GM23338 (cell line): ENCODE measurements around the gene GRIK4. TPM values are rescaled to one million over a fixed set of nuclear protein-coding genes. Genes with fewer than 3 reads are reported as not detected.

Source experiments
- ATAC-seq: fragments of 200-7000 bp; cut with Tn5 transposase; 3 replicates; pipeline ENCODE4 v1.9.1; 2020
- DNase-seq: peaks from one replicate; pipeline ENCODE4 v3.0.0-alpha.2; 2015; ENCODE audit warnings: low spot score
- H2AFZ ChIP-seq: fragments of 200-600 bp; sonication (generic); 2 replicates; pipeline ENCODE4 v1.8.0; 2016; ENCODE audit warnings: antibody characterized with exemption, mild to moderate bottlenecking, moderate library complexity
- H3F3A ChIP-seq: fragments of 200-600 bp; sonication (generic); replicated peaks from 2 replicates; pipeline ENCODE4 v1.8.0; 2017; ENCODE audit warnings: antibody characterized with exemption, mixed run types, low read depth
- H3K27ac ChIP-seq: fragments of 200-600 bp; sonication (generic); 2 replicates; pipeline ENCODE4 v1.6.1; 2016; ENCODE audit warnings: low read depth
- H3K27me3 ChIP-seq: fragments of 200-600 bp; sonication (generic); 2 replicates; pipeline ENCODE4 v1.8.0; 2016; ENCODE audit warnings: mild to moderate bottlenecking, mixed run types, moderate library complexity; ENCODE audit not compliant: insufficient read depth
- H3K36me3 ChIP-seq: fragments of 200-600 bp; sonication (generic); 2 replicates; pipeline ENCODE4 v1.8.0; 2016; ENCODE audit warnings: mild to moderate bottlenecking; ENCODE audit not compliant: insufficient read depth
- H3K4me1 ChIP-seq: fragments of 200-600 bp; sonication (generic); 2 replicates; pipeline ENCODE4 v1.8.0; 2016; ENCODE audit warnings: mild to moderate bottlenecking, moderate library complexity; ENCODE audit not compliant: insufficient read depth
- H3K4me2 ChIP-seq: fragments of 200-600 bp; sonication (generic); 2 replicates; pipeline ENCODE4 v1.7.1; 2017; ENCODE audit warnings: mixed run types
- H3K4me3 ChIP-seq: fragments of 200-600 bp; sonication (generic); 2 replicates; pipeline ENCODE4 v1.6.1; 2016; ENCODE audit warnings: mixed run types
- H3K79me2 ChIP-seq: fragments of 200-600 bp; sonication (generic); replicated peaks from 2 replicates; pipeline ENCODE4 v1.8.0; 2017; ENCODE audit warnings: mild to moderate bottlenecking; ENCODE audit not compliant: insufficient read depth
- H3K9me2 ChIP-seq: fragments of 200-600 bp; sonication (generic); 2 replicates; pipeline ENCODE4 v1.8.0; 2017; ENCODE audit not compliant: insufficient read depth
- H4K20me1 ChIP-seq: fragments of 200-600 bp; sonication (generic); replicated peaks from 2 replicates; pipeline ENCODE4 v1.8.0; 2017; ENCODE audit warnings: mild to moderate bottlenecking; ENCODE audit not compliant: insufficient read depth
- H3K27ac Mint-ChIP-seq: 2 replicates; pipeline ENCODE4 v1.8.0; 2020; ENCODE audit warnings: inconsistent platforms, mild to moderate bottlenecking, moderate library complexity, mixed read lengths
- H3K27me3 Mint-ChIP-seq: 3 replicates; pipeline ENCODE4 v1.8.0; 2022; ENCODE audit warnings: low read depth, mild to moderate bottlenecking, moderate library complexity, mixed read lengths, inconsistent platforms; ENCODE audit not compliant: insufficient read depth, poor library complexity
- H3K36me3 Mint-ChIP-seq: 3 replicates; pipeline ENCODE4 v1.8.0; 2021; ENCODE audit warnings: low read depth, mild to moderate bottlenecking, inconsistent platforms, moderate library complexity, mixed read lengths
- H3K4me1 Mint-ChIP-seq: 3 replicates; pipeline ENCODE4 v1.8.0; 2020; ENCODE audit warnings: mild to moderate bottlenecking, inconsistent platforms, mixed read lengths
- H3K4me3 Mint-ChIP-seq: 3 replicates; pipeline ENCODE4 v1.8.0; 2021; ENCODE audit warnings: moderate library complexity, mild to moderate bottlenecking, inconsistent platforms, mixed read lengths
- H3K9me3 Mint-ChIP-seq: 3 replicates; pipeline ENCODE4 v1.8.0; 2020; ENCODE audit warnings: moderate library complexity, mild to moderate bottlenecking, inconsistent platforms, mixed read lengths
- CTCF ChIP-seq, 2 experiments: fragments of 200-600 bp in 1 of 2; sonication (generic) in 1 of 2; conservative IDR thresholded peaks; 2 replicates each; pipeline versions ENCODE4 v1.5.1 to v1.6.1; 2016 to 2017; ENCODE audit warnings: antibody characterized with exemption in 2 of 2, low read depth in 2 of 2, mild to moderate bottlenecking in 2 of 2, moderate library complexity in 1 of 2
- ETS1 ChIP-seq: IDR thresholded peaks from 2 replicates; pipeline ENCODE4 v1.6.1; 2016; ENCODE audit warnings: antibody characterized with exemption
- EZH2 ChIP-seq: fragments of 200-600 bp; sonication (generic); IDR thresholded peaks from one replicate; pipeline ENCODE4 v1.8.0; 2017; ENCODE audit warnings: antibody characterized with exemption, mild to moderate bottlenecking, low read depth; ENCODE audit not compliant: unreplicated experiment
- EZH2phosphoT487 ChIP-seq: fragments of 200-600 bp; sonication (generic); IDR thresholded peaks from one replicate; pipeline ENCODE4 v1.8.1; 2018; ENCODE audit warnings: antibody characterized with exemption; ENCODE audit not compliant: unreplicated experiment
- JUNB ChIP-seq: IDR thresholded peaks from one replicate; pipeline ENCODE4 v1.6.1; 2016; ENCODE audit warnings: antibody characterized with exemption; ENCODE audit not compliant: unreplicated experiment
- POLR2AphosphoS5 ChIP-seq: IDR thresholded peaks from 2 replicates; pipeline ENCODE4 v1.6.1; 2016; ENCODE audit warnings: antibody characterized with exemption, low read depth
- STAT1 ChIP-seq: IDR thresholded peaks from one replicate; pipeline ENCODE4 v1.6.1; 2016; ENCODE audit warnings: antibody characterized with exemption; ENCODE audit not compliant: unreplicated experiment
- ZNF462 ChIP-seq: fragments of 250-450 bp; sonication (Bioruptor Pico); IDR thresholded peaks from 2 replicates; pipeline ENCODE4 v1.5.0; 2020; ENCODE audit warnings: mild to moderate bottlenecking, moderate library complexity
- long read RNA-seq: library from polyadenylated mRNA; unstranded; transcript quantifications from one replicate; pipeline ENCODE4 v2.0.0, GENCODE V29; 2020; ENCODE audit not compliant: unreplicated experiment
- polyA plus RNA-seq: library from polyadenylated mRNA; unstranded; fragments of >200 nt; fragmentation: Nextera tagmentation; extraction: Ambion mirVana; gene quantifications from 2 replicates; pipeline ENCODE4 v1.2.1, GENCODE V29; 2016
- total RNA-seq: library from RNA; depleted of rRNA; stranded (reverse); fragments of >200 nt; shearing (Covaris generic); gene quantifications from 2 replicates; pipeline ENCODE4 v1.2.3, GENCODE V29; 2014; rRNA removed

GRIK4 gene
- total RNA-seq = 1.4 and 2.2 TPM in 2 replicates
- 0.63 and 1.1 TPM in 2 replicates for polyA plus RNA-seq
- long read RNA-seq = 0 reads

- H4K20me1 ChIP-seq = no peaks in the 10 kb centered on the region
- peak; percentile 88 to 98 for TF ChIP-seq CTCF (conservative IDR thresholded peaks at IDR 0.05; ENCODE audit: low read depth in 2 of 2)
- TF ChIP-seq ETS1 = no peak
- 0 out of 2 replicates have a peak, but pooled peaks cover 3% of the 10 kb centered on the region for H3F3A ChIP-seq
- peaks cover 24% of the 10 kb centered on the region for H3K27me3 Mint-ChIP-seq
- H3K4me3 ChIP-seq = peak within 1 kb of the TSS; percentile 62
- peak; percentile 93 for DNase-seq
- H3K36me3 ChIP-seq = no peaks in the 10 kb centered on the region
- H3K27ac ChIP-seq = no peak within 1 kb of the TSS
- peak within 1 kb of the TSS; percentile 62 for H3K4me3 Mint-ChIP-seq
- peaks cover 15% of the 10 kb centered on the region for H3K4me1 Mint-ChIP-seq
- peak; percentile 88 for ATAC-seq
- peaks cover under 1% of the 10 kb centered on the region; the same call in 1 of the 2 replicates for H3K4me1 ChIP-seq
- no peaks in the 10 kb centered on the region; the same call in 2 of the 3 replicates for H3K36me3 Mint-ChIP-seq
- H3K9me3 Mint-ChIP-seq = no peaks in the 10 kb centered on the region
- H2AFZ ChIP-seq = peak within 1 kb of the TSS; percentile 59
- peaks cover 9% of the 10 kb centered on the region; the same call in 1 of the 2 replicates for H3K27me3 ChIP-seq
- no peak within 1 kb of the TSS for H3K27ac Mint-ChIP-seq
- peak within 1 kb of the TSS; percentile 84 for H3K4me2 ChIP-seq
- H3K79me2 ChIP-seq = no peaks in the 10 kb centered on the region
- no peaks in the 10 kb centered on the region for H3K9me2 ChIP-seq
Measured at GRCh38 chr11:120511116-120511819, at the start of gene GRIK4. Gene GRIK4, plus strand, starts transcription at chr11:120511748. Its CDS starts 148,571 bp downstream, at chr11:120660319.

GRCh38 chr11:120462825-120463224, 48.7 kb upstream of the GRIK4 start:
- H3K36me3 ChIP-seq = peaks cover 15% of the 10 kb centered on the region
- H4K20me1 ChIP-seq = peaks cover 4% of the 10 kb centered on the region; the same call in 1 of the 2 replicates
- H3K4me2 ChIP-seq = no peak overlapping the region
- H2AFZ ChIP-seq = no peak overlapping the region
- no peak overlapping the region for H3K4me3 ChIP-seq
- H3K4me1 Mint-ChIP-seq = no peaks in the 10 kb centered on the region
- H3K36me3 Mint-ChIP-seq = peaks cover 41% of the 10 kb centered on the region
- no peak overlapping the region for H3K4me3 Mint-ChIP-seq
- no peaks in the 10 kb centered on the region for H3F3A ChIP-seq
- no peaks in the 10 kb centered on the region for H3K9me2 ChIP-seq
- no peaks in the 10 kb centered on the region for H3K27me3 Mint-ChIP-seq
- no peak for DNase-seq
- no peak overlapping the region for H3K27ac ChIP-seq
- no peaks in the 10 kb centered on the region for H3K4me1 ChIP-seq
- no peak for ATAC-seq
- H3K27me3 ChIP-seq = no peaks in the 10 kb centered on the region
- H3K9me3 Mint-ChIP-seq = no peaks in the 10 kb centered on the region
- no peak overlapping the region for H3K27ac Mint-ChIP-seq
- no peaks in the 10 kb centered on the region for H3K79me2 ChIP-seq
- TF ChIP-seq JUNB (no peak), ETS1 (no peak), EZH2phosphoT487 (no peak), ZNF462 (CRISPR knock-in tag) (no peak), STAT1 (no peak), POLR2AphosphoS5 (no peak), EZH2 (no peak)
